HG02973 (cell line): ENCODE results near the gene METTL26.
A peak's percentile ranks its signal among the peaks of the same experiment; 100 is the strongest.
"Not testable (repeated sequence)": the region's sequence is repeated elsewhere in the genome, so short reads cannot be mapped to it uniquely, and the experiment has no call there.

ENCODE experiments used
- ATAC-seq: cut with Tn5 transposase; IDR thresholded peaks from one replicate; pipeline ENCODE4 v1.9.1; 2021; ENCODE audit warnings: moderate library complexity; ENCODE audit not compliant: unreplicated experiment

METTL26 gene

DNA sequence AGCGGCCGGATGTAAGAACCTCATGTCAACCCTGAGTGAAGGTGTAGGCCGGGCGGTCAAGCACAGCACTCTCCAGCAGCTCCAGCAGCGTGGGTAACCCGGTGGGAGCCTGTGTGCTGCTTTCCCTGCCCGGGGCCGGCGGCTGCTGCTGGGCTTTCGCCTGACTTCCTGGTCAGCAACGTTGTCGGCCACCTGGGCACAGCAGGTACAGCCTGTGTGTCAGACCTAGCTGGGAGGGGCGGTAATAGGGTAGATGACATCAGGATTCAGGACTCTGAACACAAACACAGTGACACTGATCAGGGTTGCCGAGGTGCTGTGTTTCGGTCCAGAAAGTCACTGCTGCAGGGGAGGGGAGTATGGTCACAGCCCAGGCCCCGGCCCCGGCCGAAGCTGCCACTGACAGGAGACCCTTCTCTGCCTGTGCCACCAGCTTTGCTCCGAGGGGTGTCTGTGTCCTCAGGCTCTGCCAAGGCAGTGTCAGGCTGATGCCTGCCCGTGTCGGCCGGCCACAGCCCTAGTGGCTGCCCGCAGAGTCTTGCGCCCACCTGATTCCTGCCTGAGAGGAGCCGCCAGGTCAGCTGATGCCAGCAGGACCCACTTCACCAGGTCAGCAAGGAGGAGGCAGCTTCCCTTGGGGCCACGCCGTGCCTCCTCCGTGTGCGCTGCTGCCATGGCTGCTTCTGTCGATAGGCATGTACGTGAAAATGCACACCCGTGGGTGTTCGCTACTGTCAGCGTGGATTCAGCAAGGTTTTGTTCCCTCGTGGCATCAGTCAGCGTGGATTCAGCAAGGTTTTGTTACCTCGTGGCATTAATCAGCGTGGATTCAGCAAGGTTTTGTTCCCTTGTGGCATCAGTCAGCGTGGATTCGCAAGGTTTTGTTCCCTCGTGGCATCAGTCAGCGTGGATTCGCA is 37.0 kb downstream of the METTL26 start:
- ATAC-seq = no peak

DNA sequence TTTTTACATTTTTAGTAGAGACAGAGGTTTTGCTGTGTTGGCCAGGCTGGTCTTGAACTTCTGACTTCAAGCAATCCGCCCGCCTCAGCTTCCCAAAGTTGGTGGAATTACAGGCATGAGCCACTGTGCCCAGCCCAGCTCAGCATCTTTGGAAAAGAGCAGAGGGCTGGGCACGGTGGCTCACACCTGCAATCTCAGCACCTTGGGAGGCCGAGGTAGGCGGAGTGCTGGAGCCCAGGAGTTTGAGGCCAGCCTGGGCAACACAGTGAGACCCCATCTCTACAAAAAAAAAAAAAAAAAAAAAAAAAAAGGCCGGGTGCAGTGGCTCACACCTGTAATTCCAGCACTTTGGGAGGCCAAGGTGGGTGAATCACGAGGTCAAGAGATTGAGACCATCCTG is 38.5 kb downstream of the METTL26 start:
- not testable (repeated sequence) for ATAC-seq

DNA sequence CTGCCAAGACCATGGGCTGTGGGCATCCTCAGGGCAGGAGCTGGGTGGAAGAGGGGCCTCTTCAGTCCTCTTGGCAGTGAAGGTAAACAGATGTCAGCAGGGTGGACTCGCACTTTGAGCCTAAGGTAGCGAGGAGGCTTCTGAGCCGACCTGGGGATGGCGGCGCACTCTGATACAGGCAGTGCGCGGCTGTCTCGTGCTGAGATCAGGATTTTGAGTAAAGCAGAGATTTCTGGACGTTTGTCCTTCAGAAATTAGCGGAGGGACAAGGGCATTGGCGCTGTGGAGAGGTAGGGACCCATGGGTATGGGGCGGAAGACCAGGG is 39.4 kb downstream of the METTL26 start:
- ATAC-seq = no peak

GRCh38 chr16:595942-596735 is 40.0 kb downstream of the METTL26 start:
- no peak for ATAC-seq

DNA sequence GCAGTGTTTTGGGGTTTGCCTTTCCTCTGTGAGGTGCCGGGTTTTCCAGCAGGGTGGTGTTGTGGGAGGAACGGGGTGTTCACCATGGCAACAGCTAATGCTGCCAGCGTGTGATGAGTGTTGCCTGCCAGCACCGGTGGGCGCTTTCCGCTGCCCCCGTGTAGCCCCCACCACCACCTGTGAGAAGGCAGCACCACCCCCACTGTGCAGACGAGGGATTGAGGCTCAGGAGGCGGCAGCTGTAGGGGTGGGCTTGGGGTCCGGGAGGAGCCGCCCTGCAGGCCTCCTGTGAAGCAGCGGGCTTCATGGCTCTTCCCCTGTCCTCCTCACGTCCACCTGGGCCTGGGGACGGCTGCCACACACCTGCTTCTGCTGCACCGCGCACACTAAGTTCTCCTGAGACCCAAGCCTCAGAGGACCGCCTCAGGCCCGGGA is 41.0 kb downstream of the METTL26 start:
- ATAC-seq = no peak

GRCh38 chr16:593807-594206 is 42.3 kb downstream of the METTL26 start:
- no peak for ATAC-seq

DNA sequence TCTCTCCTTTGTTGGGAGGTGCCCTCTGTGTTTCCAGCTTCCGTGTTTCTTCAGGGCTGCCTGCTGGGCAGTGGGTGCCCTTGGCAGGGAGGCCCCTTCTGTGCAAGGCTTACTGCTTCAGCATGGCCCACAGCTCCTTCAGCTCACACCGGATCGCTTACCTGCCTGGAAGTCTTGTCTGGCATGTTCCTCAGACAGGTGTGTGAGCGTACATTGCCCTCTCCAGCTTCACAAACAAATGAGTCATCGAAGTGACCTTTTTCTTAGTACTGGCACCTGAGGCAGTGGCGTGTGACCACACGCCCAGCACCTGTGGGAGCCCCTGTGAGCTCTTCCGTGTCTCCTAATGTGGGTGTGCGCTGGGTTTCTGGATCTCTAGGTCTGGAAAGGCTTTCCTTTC is 42.7 kb downstream of the METTL26 start:
- ATAC-seq = no peak

DNA sequence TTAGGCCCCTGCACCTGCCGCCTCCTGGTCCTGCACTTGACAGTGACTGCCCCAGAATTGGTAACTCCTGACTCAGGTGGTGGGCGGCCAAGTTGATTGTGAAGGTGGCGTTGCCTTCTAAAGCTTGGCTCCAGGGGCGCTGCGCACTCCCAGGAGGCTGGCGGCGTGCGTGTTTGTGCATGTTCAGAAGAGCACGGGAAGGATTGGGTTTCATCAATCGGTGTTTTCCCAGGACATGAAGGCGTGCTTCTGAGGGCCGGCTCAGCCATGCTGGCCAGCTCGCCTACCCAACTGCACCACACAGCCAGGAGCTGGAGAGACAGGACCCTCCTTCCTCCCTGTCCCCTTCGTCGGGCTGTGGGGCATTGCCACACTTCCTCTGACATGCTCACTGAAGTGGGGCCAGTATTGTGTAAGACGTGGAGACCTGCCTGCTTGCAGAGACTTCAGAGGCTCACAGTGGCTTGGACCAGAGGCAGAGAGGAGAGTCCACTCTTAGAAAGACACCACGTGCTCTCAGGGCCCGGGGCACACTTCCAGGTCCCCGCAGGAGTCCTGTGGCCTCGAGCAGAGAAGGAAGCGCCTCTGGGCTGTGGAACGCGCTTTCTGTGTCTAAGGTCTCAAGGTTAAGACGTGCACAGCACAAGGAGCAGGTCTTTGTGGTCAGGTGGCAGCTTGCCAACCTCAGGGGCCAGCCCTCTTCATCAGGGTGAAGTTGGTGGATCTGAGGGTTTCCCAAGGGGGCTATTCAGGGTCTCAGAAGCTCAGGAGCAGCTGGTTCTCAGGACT is 43.4 kb downstream of the METTL26 start:
- no peak for ATAC-seq

DNA sequence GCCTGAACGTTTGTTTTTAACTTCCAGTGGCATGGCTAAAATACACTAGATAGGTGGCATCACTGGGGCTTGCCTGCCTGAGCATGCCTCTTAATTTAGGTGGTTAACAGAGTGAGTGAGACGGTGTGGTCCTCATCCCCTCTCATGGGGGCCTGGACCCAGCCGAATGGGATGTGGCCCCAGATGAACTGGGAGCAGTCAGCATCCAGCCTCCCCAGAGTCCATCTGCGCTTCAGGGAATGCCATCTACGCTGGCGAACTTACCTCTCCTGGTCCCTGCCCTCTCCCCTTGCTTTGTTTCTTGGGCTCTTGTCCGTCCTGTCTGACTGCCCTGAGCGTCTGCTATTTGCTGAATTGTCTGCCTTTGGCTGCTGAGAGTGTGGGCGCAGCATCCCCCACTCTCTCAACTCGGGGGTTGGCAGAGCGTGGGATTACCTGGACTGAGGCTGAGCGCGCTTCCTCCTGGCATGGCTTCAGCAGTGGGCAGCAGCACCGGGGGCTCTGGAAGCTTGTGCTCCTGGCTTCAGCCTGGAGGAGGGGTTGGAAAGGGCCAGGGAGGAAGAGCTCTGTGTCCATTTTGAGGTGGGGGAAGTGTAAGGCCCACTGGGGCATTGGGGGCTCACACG is 44.1 kb downstream of the METTL26 start:
- ATAC-seq = no peak

- no peak for ATAC-seq
These were observed 44.9 kb downstream of the METTL26 start for GRCh38 chr16:591231-591630.

GRCh38 chr16:590815-591200 is 45.3 kb downstream of the METTL26 start:
- no peak for ATAC-seq

DNA sequence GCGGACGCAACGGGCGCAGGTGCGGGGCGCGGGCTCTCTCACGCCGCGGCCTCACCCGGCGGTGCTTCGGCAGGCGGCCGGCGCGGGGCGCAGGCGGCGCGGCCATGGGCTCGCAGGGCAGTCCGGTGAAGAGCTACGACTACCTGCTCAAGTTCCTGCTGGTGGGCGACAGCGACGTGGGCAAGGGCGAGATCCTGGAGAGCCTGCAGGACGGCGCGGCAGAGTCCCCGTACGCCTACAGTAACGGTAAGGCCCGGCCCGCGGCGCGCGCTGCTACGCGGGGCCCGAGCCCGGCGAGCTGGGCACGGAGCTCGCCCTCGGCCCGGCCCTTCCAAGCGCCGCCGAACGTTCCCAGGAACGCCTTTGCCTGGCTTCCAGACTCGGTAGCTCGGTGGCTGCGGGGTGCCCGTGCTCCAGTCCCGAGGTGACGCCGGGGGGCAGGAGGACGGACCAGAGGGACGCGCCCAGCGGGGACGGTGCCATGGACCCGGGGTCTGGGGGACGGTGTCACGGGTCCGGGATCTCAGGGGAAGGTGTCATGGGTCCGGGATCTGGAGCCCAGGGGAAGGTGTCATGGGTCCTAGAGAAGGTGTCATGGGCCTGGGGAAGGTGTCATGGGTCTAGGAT is 45.8 kb downstream of the METTL26 start:
- ATAC-seq = no peak

DNA sequence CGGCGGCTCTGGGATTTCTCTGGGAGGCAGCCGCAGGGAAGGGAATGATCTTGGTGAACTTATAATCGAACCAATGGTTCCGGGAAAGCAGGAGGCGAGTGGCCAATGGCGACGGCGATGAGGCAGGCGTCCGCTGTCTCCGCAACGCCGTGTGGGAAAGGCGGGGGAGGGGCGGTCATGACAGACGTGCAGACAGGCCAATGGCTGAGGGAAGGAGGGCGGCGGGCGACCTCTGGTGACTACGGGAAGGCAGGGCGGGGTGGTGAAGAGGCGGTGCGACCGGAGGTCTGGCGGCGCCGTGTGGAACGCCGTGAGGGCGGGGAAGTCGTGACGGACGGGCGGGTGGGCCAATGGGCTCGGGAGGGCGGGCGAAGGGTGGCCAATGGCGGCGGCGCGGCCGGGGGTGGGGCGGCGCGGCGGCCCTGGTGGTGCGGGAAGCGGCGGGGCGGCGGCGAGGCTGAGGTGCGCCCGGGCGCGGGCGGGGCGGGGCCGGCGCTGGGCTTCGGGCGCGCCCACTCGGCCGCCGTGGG is 46.4 kb downstream of the METTL26 start, which contains the start of gene RAB40C:
TSS of gene RAB40C (plus strand) at position 409 of the 530 bp plus-strand sequence. CDS start 226 bp downstream, outside the sequence.
- ATAC-seq = peak; percentile 71

- peak; percentile 60 for ATAC-seq
These were observed 47.0 kb downstream of the METTL26 start for GRCh38 chr16:588889-589657.

GRCh38 chr16:588639-588888 is 47.5 kb downstream of the METTL26 start:
- no peak for ATAC-seq

GRCh38 chr16:586645-587590 is 49.2 kb downstream of the METTL26 start:
- no peak for ATAC-seq

DNA sequence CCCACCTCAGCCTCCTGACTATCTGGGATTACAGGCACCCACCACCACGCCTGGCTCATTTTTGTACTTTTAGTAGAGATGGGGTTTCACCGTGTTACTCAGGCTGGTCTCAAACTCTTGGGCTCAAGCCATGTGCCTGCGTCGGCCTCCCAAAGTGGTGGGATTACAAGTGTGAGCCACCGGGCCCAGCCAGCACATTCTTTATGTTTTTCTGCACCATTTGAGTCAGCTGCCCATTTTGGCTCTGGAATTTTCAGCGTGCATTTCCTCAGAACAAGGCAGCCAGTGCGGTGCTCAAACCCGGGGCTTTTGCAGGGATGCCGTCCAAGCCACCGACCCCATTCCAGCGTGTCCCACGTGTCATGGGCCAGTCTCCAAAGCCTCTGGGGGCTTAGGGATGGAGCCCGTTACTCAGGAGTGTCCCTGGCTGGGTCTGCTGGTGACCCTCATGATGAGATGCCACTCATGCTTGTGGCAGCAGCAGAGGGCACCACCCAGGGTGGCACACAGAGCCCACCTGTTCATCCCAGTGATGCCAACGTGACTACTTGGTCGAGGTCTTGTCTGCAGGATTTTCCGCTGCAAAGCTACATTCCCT is 50.0 kb downstream of the METTL26 start:
- no peak for ATAC-seq

- no peak for ATAC-seq
These were observed 50.8 kb downstream of the METTL26 start for GRCh38 chr16:585351-585750.
